Stimulated activated CD8-positive, alpha-beta memory T cell treated with anti-CD3 and anti-CD28 coated beads, Interleukin-4, amount 100 ng/mL, for 4 hours (primary cell): Measurements from ENCODE around the gene LYZL2.
"Not testable (repeated sequence)": the region's sequence is repeated elsewhere in the genome, so short reads cannot be mapped to it uniquely, and the experiment has no call there.

Source experiments
- DNase-seq, 2 donors: peaks; one replicate each; pipeline ENCODE4 v3.0.0-alpha.2; 2020; ENCODE audit warnings: low read depth in 2 of 2, low spot score in 1 of 2

Gene LYZL2

DNA sequence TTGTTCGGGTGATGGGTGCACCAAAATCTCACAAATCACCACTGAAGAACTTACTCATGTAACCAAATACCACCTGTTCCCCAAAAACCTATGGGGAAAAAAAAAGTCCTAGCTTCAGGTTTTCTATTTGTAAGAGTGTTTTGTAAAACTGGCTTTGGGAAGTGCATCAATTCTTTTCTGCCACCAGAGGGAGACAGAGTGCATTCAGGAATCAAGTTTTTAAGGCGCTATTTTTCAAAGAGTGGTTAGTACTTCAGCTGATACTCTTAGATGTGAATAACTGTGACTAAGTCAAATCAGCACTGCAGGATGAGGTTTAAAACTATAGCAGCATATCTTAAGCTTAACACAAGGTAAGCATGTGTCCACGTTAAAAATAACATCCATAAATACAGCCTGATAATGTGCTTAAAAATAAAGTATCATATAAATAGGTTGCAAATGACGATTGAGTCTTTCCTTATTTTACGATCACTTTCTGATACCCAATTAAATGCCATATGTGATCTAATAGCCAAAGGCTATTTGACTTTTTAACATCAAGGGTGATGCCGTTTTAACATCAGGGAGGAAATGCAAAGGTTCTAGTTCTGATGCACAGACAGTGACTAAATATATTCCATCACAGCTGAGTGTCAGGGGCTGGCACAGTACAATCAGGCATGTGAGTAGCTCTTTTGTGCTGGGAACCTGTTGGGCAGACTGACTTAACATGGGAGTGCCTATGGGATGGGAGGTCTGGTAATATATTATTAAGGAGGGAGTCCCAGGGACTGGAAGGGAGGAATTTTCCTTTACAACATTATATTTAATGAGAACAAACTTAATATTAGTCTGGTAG, 10.6 kb upstream of the LYZL2 start:
- DNase-seq: no peak

DNA sequence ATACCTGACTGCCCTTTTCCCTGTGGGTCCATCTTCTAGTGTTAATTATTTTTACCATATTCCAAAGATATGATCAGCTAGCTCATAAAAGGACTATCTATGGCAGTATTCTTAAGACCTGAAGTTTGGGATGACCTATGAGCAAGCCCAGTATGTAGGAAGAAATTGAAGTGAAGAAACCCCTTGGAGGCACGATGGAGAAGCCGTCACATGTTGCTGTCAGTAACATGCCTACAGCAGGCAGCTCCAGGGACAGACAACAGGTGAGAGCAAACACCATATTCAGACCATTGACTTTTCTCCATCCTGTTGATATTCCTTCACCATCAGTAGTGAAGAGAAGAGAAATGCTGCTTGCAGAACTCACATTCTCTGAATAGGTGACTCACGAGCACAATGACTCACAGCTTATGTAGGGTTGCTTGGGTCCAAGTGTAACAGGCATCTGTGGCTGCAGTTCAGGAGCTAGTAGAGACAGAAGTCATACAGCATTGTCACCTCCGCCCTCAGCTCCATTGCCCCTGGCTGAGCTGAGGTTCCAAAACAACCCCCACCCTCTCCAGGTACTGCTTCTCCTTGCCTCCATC, 8.4 kb upstream of the LYZL2 start:
- no peak for DNase-seq

DNA sequence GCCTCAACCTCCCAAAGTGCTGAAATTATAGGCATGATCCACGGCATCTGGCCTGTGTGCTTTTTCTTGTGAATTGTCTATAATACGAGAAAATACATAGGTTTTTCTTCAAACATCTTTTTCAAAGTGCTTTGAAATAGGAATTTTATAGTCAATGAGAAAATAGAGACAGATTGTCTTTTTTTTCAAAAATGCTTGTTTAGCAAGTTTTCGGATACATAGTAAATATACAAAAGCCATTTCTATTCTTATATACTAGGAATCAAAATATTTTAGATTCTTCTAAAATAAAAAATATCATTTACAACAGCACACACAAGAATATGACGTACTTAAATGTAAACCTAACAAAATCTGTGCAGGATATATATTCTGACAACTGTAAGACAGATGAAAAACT, 1.6 kb upstream of the LYZL2 start:
- DNase-seq: no peak

DNA sequence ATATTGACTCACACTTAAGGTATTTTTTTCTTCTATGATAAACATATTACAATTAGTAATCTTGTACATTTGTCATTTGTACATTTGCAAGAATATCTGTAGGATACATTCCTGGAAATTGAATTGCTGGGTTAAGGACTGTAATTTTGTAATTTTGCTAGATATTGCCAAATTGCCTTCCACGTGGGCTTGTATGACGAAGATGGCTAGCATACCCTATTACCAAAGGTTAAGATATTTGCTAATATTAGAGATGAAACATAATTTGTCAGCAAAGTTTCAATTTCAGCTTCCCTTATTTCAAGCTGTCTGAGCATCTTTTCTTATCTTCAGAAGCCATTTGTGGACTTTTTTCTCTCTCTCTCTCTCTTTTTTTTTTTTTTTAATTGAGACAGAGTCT, 1.0 kb upstream of the LYZL2 start:
- no peak for DNase-seq

DNA sequence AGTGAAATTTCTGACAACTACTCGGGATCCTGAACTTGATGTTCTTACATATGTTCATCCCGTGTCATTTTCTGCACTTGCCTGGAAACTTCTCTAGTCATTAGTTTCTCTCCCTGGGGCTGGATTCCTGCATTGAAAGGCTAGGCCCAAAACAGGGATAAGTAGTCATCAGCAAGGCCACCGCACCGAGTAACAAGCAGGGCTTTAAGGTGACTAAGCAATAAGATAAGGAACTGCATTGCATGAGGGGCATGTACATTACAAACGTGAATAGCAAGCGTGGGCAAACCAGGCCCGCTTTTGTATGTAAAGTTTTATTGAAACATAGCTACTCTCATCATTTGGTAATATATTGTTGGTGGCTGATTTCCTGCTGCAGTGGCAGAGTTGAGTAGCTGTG, 977 bp downstream of the LYZL2 start:
- not testable (repeated sequence) for DNase-seq

DNA sequence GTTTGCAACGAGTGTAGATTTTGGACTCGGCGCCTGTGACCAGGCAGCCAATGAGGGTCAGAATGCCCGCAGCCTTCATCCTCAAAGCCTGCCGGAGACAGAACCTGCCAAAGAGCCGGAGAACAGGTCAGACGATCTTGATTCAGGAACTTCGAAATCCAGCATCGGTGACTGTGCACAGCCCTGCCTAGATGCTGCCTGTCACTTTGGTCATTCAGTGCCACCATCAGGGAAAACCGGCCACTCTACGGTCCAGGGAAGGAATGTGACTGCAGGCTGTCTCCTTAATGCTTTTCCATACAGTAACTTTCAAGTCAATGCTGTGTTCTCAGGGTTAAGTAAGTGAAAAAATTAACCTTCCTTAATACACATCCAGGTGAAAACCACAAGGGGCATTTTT, 2.7 kb downstream of the LYZL2 start:
- not testable (repeated sequence) for DNase-seq

DNA sequence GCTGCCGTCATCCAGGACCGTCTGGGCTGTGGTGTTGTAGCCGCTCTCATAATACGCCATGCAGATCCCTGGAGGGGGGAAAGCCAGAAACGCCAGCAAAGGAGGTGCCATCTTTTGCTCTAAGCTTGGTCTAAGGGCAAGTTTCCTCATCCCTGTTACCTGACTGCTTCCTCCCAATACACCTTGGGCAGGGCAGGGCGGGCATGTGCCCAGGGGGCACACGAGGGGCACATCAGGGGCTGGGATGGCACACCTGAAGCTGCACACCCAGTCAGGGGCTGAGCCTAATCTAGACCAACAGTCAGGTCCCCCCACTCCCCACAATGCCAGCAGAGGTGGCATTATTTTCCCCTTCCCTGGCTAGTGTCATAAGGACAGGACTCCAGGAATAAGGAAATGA, 3.4 kb downstream of the LYZL2 start:
- not testable (repeated sequence) for DNase-seq

DNA sequence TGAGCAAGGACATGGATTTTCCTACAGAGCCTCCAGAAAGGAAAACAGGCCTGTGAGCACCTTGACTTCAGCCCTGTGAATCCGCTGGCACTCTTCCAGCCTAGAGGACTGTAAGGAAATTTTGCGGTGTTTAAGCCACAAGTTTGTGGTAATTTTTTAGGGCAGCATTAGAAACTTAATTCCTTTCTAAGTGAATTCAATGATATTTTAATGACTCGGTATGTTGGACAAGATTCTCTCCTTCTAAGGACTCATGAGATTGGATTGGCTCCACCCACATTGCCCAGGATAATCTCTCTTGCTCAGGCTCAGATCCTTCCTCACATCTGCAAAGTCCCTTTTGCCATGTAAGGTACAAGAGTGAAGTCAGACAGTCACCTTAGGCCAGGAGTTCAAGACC, 4.5 kb downstream of the LYZL2 start:
- DNase-seq: no peak

DNA sequence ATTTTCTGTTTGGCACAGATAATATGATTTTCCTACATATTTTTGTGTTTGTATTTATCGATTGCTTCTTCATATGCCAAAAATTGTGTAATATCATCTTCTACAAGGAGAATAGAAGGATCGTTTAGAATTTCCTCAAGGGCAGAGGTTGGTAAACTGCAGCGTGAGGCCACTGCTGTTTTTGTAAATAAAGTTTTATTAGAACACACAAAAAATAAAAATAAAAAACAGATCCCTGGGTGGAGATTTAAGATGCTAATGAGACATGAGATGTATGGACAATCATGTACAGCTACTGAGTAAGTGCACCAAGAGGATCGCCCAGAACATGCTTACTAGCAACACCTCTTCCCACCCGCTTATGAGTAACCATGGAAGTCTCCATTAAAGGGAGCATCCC, 9.6 kb downstream of the LYZL2 start:
- DNase-seq: no peak

DNA sequence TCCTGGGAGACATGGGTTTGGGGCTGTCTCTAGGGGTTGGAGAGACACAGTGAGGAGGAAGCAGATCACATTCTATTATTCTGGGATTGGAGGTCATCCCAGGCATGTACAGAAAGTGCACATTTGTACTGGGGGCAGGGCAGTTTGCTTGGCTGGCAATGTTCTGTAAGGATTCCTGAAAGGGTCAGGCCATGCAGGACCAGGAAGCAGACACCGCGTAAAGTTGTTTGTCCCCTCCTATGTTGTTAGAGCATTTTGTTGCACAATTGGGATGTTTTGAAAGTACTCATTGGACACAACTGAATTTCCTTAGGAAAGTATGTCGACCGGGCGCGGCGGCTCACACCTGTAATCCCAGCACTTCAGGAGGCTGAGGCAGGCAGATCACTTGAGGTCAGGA, 12.5 kb downstream of the LYZL2 start:
- no peak for DNase-seq

DNA sequence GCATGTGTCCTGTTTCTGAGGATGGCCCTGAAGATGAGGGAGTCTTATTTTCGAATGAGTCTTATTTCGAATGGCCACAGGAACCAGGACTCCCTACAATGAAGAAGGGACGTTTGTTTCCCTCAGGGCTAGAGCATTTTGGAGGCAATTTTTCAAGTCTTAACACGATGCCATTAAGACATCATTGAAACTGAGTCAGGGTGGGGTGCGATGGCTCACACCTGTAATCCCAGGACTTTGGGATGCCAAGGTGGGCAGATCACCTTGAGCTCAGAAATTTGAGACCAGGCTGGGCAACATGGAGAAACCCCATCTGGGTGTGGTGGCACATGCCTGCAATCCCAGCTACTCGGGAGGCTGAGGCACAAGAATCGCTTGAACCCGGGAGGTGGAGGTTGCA, 18.5 kb downstream of the LYZL2 start:
- DNase-seq: not testable (repeated sequence)

DNA sequence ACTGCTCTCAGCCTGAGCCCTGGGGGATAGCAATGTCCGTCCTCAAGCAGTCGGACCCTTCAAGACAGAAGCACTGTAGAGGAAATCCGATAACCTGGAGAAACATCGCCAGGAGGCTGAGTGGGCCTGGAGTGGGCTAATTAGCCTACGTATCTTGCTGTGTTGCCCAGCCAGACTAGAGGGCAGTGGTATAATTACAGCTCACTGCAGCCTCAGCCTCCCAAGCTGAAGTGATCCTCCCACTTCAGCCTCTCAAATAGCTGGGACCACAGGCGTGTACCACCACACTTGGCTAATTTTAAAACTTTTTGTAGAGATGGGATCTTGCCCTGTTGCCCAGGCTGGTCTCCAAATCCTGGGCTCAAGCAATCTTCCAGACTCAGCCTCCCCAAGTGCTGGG, 21.7 kb downstream of the LYZL2 start:
- DNase-seq: no peak

DNA sequence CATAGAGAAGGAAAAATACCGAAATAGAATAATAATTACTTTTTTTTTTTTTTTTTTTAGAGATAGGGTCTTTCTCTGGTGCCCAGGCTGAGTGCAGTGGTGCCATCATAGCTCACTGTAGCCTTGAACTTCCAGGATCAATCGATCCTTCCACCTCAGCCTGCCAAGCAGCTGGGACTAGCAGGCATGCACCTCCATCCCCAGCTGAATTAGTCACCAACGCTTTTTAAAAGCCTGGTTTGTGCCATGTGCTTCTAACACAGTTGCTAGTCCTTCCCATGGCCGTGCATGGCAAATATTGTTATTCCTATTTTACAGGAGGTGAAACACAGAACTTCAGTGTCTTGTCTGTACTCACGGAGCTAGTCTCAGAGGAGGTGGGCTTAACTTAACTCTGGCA, 23.2 kb downstream of the LYZL2 start:
- DNase-seq: no peak

DNA sequence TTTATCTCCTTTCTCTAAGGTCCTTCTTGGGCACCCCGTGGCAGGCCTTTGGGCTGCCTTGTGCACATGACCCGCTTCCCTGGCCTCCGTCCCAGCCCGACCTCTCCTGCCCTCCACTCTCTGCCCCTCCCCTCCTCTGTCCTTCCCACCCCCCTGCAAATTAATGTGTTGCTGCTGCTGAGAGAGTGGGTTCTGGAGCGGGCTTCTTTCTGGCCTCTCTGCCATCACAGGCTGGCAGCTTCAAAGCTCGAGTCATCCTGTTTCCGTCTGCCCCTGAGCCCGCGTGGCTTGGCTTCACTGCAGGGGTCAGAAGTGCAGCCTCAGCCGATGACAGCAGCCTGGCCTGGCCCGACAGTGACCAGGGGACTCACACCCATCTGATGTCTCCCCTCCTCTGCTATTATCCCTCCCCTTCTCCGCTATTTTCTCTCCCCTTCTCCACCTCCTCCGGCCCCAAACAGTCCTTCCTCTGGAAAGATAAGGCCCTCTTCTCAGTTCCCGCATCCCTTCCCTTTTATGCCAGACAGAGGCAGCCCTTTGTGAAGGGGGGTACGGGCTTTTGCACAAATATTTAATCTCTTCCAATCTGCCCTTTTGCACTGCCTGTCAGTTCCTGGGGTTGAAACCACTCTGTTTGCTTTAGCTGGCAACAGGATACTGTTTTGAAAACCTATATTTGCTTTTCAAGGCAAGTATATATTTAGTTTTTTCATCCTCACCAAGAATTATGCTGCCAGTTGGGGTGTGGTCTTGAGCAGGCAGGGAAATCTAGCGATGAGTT, 24.0 kb downstream of the LYZL2 start:
- DNase-seq: not testable (repeated sequence)

DNA sequence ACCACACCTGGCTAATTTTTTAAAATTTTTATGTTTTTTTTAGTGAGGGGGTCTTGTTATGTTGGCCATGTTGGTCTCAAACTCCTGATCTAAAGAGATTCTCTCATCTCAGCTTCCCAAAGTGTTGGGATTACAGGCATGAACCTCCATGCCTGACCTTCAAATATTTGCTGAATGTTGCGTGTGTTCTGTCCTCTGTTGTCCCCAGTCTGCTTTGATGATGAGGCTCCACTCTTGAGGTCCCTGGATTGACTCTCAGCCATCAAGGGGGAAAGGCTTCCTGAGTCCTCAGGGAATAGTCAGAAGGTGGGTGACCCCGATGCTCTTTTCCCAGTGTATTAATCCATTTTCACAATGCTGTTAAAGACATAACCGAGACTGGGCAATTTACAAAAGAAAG, 26.0 kb downstream of the LYZL2 start:
- no peak for DNase-seq

DNA sequence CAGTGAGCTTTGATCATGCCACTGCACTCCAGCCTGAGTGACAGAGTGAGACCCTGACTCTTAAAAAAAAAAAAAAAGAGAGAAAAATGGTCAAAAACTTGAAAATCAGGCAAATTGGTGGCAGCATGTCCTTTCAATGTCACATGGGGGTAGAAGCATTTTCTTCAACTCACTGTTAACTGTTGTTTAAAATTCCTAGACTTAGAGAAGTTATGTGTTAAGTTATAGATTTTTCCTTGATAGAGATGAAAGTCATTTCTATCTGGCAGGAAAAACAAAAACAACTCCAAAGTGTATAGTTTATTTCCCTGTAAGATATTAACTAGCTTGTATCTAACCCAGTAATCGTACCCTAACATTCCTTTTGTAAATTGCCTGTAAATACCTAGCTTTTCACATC, 26.8 kb downstream of the LYZL2 start:
- no peak for DNase-seq

DNA sequence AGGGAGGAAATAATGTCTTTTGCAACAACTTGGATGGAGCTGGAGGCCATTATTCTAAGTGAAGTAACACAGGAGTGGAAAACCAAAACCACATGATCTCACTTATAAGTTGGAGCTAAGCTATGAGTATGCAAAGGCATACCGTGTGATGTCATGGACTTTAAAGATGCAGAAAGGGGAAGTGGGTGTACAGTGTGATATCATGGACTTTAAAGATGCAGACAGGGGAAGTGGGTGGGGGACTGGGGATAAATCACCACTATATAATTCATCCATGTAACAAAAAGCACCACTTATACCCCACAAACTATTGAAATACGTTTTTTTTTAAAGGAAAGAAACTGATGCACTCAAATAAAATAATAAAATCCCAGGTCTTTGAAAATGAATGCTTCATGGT, 29.5 kb downstream of the LYZL2 start:
- no peak for DNase-seq

DNA sequence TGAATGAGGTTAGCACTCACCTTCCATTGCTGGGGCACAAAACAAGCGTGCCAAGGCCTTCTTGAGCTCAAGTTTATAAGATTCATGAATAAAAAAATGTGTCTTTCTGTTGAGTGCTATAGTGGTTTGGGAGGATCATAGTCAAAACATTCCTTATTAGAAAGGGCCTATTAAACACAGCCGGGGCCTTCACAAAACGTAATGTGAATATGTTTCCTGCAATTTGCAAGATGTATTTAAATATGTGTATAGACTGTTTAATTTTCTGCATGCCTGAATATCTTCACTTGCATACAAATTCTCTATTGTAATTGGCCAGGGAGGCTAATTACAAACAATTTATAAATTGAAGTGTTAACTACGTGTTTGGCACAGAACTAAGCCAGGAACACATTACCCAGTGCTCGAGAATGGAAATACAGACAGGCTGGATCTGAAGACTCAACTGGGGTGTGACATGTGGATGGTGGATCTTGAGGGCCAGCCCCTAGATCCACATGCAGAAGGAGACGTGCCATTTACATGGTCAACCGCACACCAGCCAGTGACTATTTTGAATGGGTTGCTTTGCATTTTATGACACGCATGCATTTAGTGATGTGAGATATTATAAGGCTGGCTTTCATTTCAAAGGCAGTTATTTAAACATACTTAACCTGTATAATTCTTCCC, 31.3 kb downstream of the LYZL2 start:
- DNase-seq: no peak

DNA sequence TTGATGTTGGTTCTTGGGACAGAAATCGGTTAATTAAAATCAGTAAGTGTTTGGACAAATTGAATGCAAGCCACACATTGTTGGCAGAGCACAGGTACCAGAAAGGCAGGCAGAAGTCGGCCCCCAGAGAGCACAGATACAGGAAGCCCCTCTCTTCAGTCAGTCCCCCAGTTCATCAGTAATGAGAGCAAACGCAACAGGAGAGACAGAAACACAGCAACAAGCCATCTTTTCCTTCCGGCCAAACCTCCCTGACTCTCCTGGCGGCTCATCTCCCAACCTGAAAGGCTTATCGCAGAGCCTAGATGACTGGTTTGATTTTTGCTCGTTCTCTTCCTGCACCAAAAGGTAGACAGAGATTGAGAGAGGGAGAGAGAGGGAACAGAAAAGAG, 32.1 kb downstream of the LYZL2 start:
- not testable (repeated sequence) for DNase-seq

DNA sequence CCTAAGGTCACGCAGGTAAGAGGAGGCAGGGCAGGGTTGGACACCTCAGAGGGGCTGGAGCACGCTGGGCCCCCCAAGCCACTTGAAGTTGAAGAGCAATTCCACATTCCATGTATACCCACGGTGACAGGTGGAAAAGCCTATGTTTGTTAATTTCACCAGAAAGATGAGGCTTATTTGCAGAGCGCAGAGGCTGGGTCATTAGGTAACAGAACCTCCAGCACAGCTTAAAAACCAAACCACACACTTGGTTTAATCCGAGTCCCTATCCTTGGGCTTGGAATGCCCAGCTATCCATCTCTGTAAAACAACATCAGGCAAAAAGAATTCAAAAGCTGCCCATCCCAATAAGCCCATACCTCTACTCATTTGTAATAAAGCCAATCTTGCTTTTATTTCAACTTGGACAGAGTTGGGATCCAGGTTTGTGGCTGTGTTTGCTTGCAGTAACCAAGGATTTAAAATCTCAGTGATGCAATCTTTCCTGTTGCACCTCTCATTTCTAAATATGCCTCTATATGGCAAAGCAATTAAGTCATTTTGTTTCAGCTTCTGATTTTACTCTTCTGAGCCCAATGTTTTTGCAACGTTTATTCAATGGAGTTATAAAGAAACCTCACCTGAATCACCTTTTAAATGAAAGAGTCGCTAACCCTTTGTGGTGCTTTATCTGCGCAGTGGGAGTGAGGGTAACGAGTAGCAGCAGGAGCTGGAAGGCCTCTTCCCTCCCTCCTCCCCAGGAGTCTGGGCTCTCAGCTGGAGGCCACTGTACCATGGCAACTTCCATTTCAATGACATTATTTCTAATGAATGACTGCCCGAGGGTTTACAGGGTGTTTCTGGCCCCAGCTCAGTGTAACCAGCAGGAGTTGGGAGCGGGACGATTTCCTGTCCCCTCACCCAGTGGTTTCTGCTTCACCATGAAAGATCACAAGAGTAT, 32.8 kb downstream of the LYZL2 start:
- not testable (repeated sequence) for DNase-seq

DNA sequence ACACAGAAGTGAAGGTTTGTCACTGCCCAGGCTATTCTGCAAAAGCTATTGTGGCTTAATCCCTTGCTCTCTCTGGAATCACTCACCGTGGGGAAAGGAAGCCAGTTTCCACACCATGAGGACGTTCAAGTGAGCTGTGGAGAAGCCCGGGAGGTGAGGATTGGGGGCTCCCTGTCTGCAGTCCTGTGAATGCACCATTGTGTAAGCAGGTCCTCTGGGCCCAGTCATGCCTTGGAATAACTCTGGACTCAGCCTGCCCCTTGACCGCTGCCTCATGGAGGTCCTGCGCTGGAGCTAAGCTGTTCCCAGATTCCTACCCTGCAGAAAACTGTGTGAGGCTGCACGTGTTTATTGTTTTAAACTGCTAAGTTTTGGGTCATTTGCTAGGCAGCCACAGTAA, 33.5 kb downstream of the LYZL2 start:
- no peak for DNase-seq
